MM.1S (cell line): ENCODE results near the gene CDC14C.

Experiments
- CTCF ChIP-seq: fragments of 300-600 bp; sonication (generic); IDR thresholded peaks from 2 replicates; pipeline ENCODE4 v1.5.1; 2016; ENCODE audit warnings: antibody characterized with exemption, low read length, mixed read lengths
- EZH2phosphoT487 ChIP-seq: fragments of 300-600 bp; sonication (generic); IDR thresholded peaks from 2 replicates; pipeline ENCODE4 v1.6.1; 2018; ENCODE audit warnings: antibody characterized with exemption, low read length

GRCh38 chr7:48894574-48894973 lies 29.8 kb upstream of the CDC14C start:
- no peak for TF ChIP-seq CTCF
- TF ChIP-seq EZH2phosphoT487 = no peak
